Measurements from ENCODE around the gene PGLYRP1.
A peak's percentile ranks its signal among the peaks of the same experiment; 100 is the strongest.

Gene PGLYRP1

GRCh38 chr19:46035986-46036743 lies 13.3 kb upstream of the PGLYRP1 start:
- Mint-ChIP-seq H3K27me3 (ENCODE audit: low read depth) (no peaks in the 10 kb centered on the region), H3K4me3 (no peak overlapping the region), H3K27ac (peak overlapping the region in 2 of 3 experiments; percentile 17 to 53), H3K36me3 (ENCODE audit: low read depth) (peaks cover 4% of the 10 kb centered on the region), H3K9me3 (peaks cover 9% of the 10 kb centered on the region), H3K4me1 (peaks cover 42% of the 10 kb centered on the region)
- no peak for TF ChIP-seq CTCF (IDR thresholded peaks at IDR 0.05; ENCODE audit: unreplicated experiment in 3 of 3)

GRCh38 chr19:46035546-46035945 lies 12.7 kb upstream of the PGLYRP1 start:
- H3K36me3 Mint-ChIP-seq (ENCODE audit: low read depth): peaks cover 4% of the 10 kb centered on the region
- H3K4me1 Mint-ChIP-seq: peaks cover 42% of the 10 kb centered on the region
- no peak for TF ChIP-seq CTCF (IDR thresholded peaks at IDR 0.05; ENCODE audit: unreplicated experiment in 3 of 3)
- no peak overlapping the region for H3K27ac Mint-ChIP-seq
- no peak overlapping the region for H3K4me3 Mint-ChIP-seq
- peaks cover 9% of the 10 kb centered on the region for H3K9me3 Mint-ChIP-seq
- H3K27me3 Mint-ChIP-seq (ENCODE audit: low read depth): no peaks in the 10 kb centered on the region

- no peak for TF ChIP-seq CTCF (IDR thresholded peaks at IDR 0.05; ENCODE audit: unreplicated experiment in 3 of 3)
- Mint-ChIP-seq H3K27me3 (ENCODE audit: low read depth) (no peaks in the 10 kb centered on the region), H3K36me3 (ENCODE audit: low read depth) (peaks cover 4% of the 10 kb centered on the region), H3K4me3 (no peak overlapping the region), H3K27ac (no peak overlapping the region), H3K4me1 (peaks cover 52% of the 10 kb centered on the region), H3K9me3 (peaks cover 7% of the 10 kb centered on the region)
Observed at GRCh38 chr19:46033401-46033800, 10.5 kb upstream of the PGLYRP1 start.

GRCh38 chr19:46032597-46033025 lies 9.8 kb upstream of the PGLYRP1 start:
- Mint-ChIP-seq H3K4me3 (no peak overlapping the region), H3K9me3 (peaks cover 7% of the 10 kb centered on the region), H3K27ac (no peak overlapping the region), H3K4me1 (peaks cover 52% of the 10 kb centered on the region), H3K27me3 (ENCODE audit: low read depth) (no peaks in the 10 kb centered on the region), H3K36me3 (ENCODE audit: low read depth) (peaks cover 4% of the 10 kb centered on the region)
- no peak for TF ChIP-seq CTCF (IDR thresholded peaks at IDR 0.05; ENCODE audit: unreplicated experiment in 3 of 3)

- peaks cover 2% of the 10 kb centered on the region for H3K36me3 Mint-ChIP-seq (ENCODE audit: low read depth)
Observed at GRCh38 chr19:46031781-46032596, 9.1 kb upstream of the PGLYRP1 start.

More at GRCh38 chr19:46031781-46032596, 9.1 kb upstream of the PGLYRP1 start:
- Mint-ChIP-seq H3K9me3 (peaks cover 4% of the 10 kb centered on the region), H3K4me1 (peaks cover 49% of the 10 kb centered on the region), H3K4me3 (peak overlapping the region in 1 of 3 experiments; percentile 56), H3K27ac (peak overlapping the region; percentile 71 to 92 (median 81)), H3K27me3 (ENCODE audit: low read depth) (no peaks in the 10 kb centered on the region)
- no peak for TF ChIP-seq CTCF (IDR thresholded peaks at IDR 0.05; ENCODE audit: unreplicated experiment in 3 of 3)
